ENCODE measurements around the gene WWC1. TPM values are rescaled to one million over a fixed set of nuclear protein-coding genes. Genes with fewer than 3 reads are reported as not detected.
"Not testable (repeated sequence)": the region's sequence is repeated elsewhere in the genome, so short reads cannot be mapped to it uniquely, and the experiment has no call there.

The WWC1 gene
- polyA plus RNA-seq, 6 donors from 2014 or later: 0.45 TPM; not detected in 5

GRCh38 chr5:168304349-168304748 is 12.9 kb downstream of the WWC1 start:
- no peak for DNase-seq
- Mint-ChIP-seq H3K27me3 (peaks cover 5 to 7% (median 5%) of the 10 kb centered on the region in 3 donors), H3K4me3 (no peak overlapping the region), H3K9me3 (peaks cover 0 to 8% (median 0%) of the 10 kb centered on the region in 7 donors), H3K36me3 (no peaks in the 10 kb centered on the region), H3K27ac (no peak overlapping the region), H3K4me1 (no peaks in the 10 kb centered on the region)
- no peak for ATAC-seq (ENCODE audit: low read depth in 2 of 2)

DNA sequence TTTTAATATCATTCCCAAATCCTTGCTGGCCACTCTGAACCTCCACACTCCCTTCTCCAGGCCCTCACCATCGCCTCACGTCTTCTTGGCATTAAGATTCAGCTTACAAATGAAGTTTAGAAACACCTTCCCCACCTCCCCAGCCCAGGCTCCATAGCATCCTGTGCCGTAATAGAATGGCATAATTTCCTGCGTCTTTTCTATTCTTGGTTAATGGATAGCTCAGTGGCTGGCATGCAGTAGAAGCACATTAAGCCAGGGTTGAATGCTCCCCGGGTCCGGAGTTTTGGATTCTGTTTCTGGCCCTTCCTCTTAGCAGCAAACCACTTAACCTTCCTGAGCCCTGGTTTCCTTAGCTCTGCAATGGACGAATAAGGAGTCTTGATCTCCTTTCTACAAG is 13.8 kb downstream of the WWC1 start:
- ATAC-seq (ENCODE audit: low read depth in 2 of 2) (no peak), DNase-seq (no peak)
- H3K36me3 Mint-ChIP-seq: no peaks in the 10 kb centered on the region
- H3K4me1 Mint-ChIP-seq: no peaks in the 10 kb centered on the region
- H3K27ac Mint-ChIP-seq: no peak overlapping the region
- H3K9me3 Mint-ChIP-seq: peaks cover 0 to 8% (median 0%) of the 10 kb centered on the region in 7 donors
- no peak overlapping the region for H3K4me3 Mint-ChIP-seq
- peaks cover 5 to 6% (median 5%) of the 10 kb centered on the region in 3 donors for H3K27me3 Mint-ChIP-seq

- Mint-ChIP-seq H3K27ac (peak overlapping the region in 1 of 6 donors; percentile 23), H3K4me1 (no peaks in the 10 kb centered on the region)
- no peak for DNase-seq
Observed at GRCh38 chr5:168307022-168307421, 15.6 kb downstream of the WWC1 start.

DNA sequence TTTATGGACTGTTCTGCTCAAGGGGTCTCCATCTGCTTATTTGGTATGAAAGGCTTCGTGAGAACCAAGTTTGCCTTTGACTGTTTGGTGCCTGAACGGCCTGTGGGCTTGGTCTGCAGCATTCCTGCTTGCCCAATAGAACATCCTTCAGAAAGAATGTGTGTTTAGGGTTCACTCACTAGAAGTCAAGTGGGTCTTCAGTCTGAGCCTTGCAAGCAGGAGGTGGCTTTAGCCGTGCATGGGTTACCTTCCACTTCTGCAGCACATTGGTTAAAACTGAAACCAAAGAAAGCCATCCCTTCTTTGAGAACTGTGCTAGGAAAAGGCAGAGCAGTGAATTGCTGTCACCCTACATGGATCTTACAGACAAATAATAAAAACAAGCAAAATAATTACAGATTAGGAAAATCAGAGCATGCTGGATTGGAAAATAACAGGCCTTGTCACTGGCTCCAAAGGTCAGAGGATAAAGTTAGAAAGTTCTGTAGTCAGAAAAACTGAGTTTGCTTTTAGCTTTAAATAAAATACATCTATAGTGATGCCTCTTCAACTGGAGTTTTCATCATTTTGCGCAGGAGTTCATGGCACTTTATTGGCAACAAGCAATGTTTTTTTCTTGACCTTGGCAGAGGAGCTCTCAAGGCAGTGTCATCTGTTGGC is 16.6 kb downstream of the WWC1 start:
- Mint-ChIP-seq H3K27ac (no peak overlapping the region), H3K4me1 (no peaks in the 10 kb centered on the region), H3K36me3 (no peaks in the 10 kb centered on the region), H3K4me3 (no peak overlapping the region), H3K27me3 (peaks cover 5 to 6% (median 5%) of the 10 kb centered on the region in 3 donors), H3K9me3 (peaks cover 0 to 3% (median 0%) of the 10 kb centered on the region in 7 donors)
- ATAC-seq (ENCODE audit: low read depth in 2 of 2) (no peak), DNase-seq (no peak)

More at GRCh38 chr5:168307022-168307421, 15.6 kb downstream of the WWC1 start:
- ATAC-seq (ENCODE audit: low read depth in 2 of 2): no peak
- Mint-ChIP-seq H3K4me3 (no peak overlapping the region), H3K36me3 (no peaks in the 10 kb centered on the region), H3K9me3 (peaks cover 0 to 6% (median 0%) of the 10 kb centered on the region in 7 donors), H3K27me3 (peaks cover 5 to 6% (median 5%) of the 10 kb centered on the region in 3 donors)

- Mint-ChIP-seq H3K4me1 (no peaks in the 10 kb centered on the region), H3K9me3 (peaks cover 0 to 5% (median 0%) of the 10 kb centered on the region in 7 donors), H3K27ac (no peak overlapping the region), H3K27me3 (peaks cover 5 to 11% (median 5%) of the 10 kb centered on the region in 3 donors), H3K4me3 (no peak overlapping the region), H3K36me3 (no peaks in the 10 kb centered on the region)
- DNase-seq (no peak), ATAC-seq (ENCODE audit: low read depth in 2 of 2) (no peak)
Observed at GRCh38 chr5:168308976-168309598, 17.6 kb downstream of the WWC1 start.

DNA sequence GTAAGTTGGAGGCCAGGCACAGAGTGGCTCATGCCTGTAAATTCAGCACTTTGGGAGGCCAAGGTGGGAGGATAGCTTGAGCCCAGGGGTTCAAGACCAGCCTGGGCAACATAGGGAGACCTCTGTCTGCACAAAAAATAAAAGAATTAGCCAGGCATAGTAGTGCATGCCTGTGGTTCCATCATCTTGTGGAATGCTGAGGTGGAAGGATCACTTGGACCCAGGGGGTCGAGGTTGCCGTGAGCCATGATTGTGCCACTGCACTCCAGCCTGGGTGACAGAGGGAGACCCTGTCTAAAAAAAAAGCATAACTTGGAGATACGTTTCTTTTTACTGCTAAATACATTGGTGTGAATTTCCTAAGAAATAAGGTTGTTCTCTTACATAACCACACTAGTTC is 19.1 kb downstream of the WWC1 start:
- not testable (repeated sequence) for H3K36me3 Mint-ChIP-seq; DNase-seq; H3K4me3 Mint-ChIP-seq; H3K4me1 Mint-ChIP-seq; H3K9me3 Mint-ChIP-seq; H3K27ac Mint-ChIP-seq; ATAC-seq (ENCODE audit: low read depth in 2 of 2)
- H3K27me3 Mint-ChIP-seq: peaks cover 5 to 12% (median 5%) of the 10 kb centered on the region in 3 donors

DNA sequence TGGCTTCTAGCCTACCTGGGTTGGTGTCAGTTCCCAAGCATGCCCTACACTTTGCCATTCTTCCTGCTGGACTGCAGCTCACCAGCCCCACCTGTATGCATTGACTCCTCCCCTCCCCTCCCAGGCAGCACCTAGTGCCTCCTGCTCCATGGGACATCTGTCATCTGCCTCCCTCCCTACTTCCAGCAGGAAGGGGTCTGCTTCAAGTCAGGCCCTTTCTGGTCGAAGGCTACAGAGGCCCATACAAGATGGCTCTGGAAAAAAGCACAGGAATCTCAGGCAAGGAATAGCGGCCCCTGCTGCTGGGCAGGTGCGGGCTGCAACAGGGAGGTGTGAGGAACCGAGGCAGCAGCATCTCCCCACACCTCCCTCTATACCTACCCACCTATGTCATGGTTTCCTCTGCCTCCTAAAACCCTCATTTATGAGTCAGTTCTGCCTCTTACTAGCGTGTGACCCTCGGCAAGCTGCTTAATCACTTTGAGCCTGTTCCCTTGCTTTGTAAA is 19.7 kb downstream of the WWC1 start:
- Mint-ChIP-seq H3K27ac (no peak overlapping the region), H3K36me3 (no peaks in the 10 kb centered on the region), H3K4me3 (no peak overlapping the region), H3K4me1 (no peaks in the 10 kb centered on the region), H3K27me3 (peaks cover 5 to 12% (median 5%) of the 10 kb centered on the region in 3 donors), H3K9me3 (peaks cover 0 to 4% (median 0%) of the 10 kb centered on the region in 7 donors)
- no peak for ATAC-seq (ENCODE audit: low read depth in 2 of 2)
- DNase-seq: no peak

DNA sequence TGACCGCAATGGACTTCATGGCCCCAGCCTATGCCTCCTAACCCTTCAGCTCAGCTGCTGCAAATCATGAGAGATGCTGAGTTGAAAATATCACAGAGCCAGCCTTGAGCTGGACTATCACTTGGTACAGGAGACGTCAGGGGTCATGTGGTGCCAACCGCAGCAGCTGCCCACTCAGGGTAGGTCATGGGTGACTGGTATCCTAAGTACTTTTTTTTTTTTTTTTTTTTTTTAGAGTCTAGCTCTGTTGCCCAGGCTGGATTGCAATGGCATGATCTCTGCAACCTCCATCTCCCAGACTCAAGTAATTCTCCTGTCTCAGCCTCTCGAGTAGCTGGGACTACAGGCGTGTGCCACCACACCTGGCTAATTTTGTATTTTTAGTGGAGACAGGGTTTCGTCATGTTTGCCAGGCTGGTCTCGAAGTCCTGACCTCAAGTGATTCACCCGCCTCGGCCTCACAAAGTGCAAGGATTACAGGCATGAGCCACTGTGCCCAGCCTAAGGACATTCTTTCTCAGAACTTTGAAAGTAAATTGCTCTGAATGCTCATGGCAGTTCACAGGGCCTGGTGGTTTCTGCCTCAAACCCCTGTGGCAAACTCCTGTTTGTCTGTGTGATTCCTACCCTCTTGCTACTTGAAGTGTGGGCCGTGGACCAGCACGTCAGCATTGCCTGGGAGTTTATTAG is 21.3 kb downstream of the WWC1 start:
- Mint-ChIP-seq H3K4me3 (no peak overlapping the region), H3K27ac (peak overlapping the region in 1 of 6 donors; percentile 24), H3K27me3 (peaks cover 5 to 12% (median 5%) of the 10 kb centered on the region in 3 donors), H3K36me3 (no peaks in the 10 kb centered on the region), H3K9me3 (peaks cover 0 to 4% (median 0%) of the 10 kb centered on the region in 7 donors), H3K4me1 (no peaks in the 10 kb centered on the region)
- DNase-seq (no peak), ATAC-seq (ENCODE audit: low read depth in 2 of 2) (no peak)

GRCh38 chr5:168313596-168314204 is 22.3 kb downstream of the WWC1 start:
- Mint-ChIP-seq H3K4me1 (no peaks in the 10 kb centered on the region), H3K36me3 (no peaks in the 10 kb centered on the region), H3K27me3 (peaks cover 2 to 12% (median 5%) of the 10 kb centered on the region in 3 donors), H3K4me3 (no peak overlapping the region), H3K27ac (peak overlapping the region in 2 of 6 donors; percentile 1 to 56), H3K9me3 (peaks cover 0 to 4% (median 0%) of the 10 kb centered on the region in 7 donors)
- DNase-seq: no peak
- no peak for ATAC-seq (ENCODE audit: low read depth in 2 of 2)

- H3K9me3 Mint-ChIP-seq: peaks cover 0 to 4% (median 0%) of the 10 kb centered on the region in 7 donors
- no peak overlapping the region for H3K4me3 Mint-ChIP-seq
- no peak overlapping the region for H3K27ac Mint-ChIP-seq
- DNase-seq (no peak), ATAC-seq (ENCODE audit: low read depth in 2 of 2) (no peak)
- H3K4me1 Mint-ChIP-seq: no peaks in the 10 kb centered on the region
- H3K27me3 Mint-ChIP-seq: peaks cover 0 to 7% (median 0%) of the 10 kb centered on the region in 3 donors
- no peaks in the 10 kb centered on the region for H3K36me3 Mint-ChIP-seq
Observed at GRCh38 chr5:168314735-168315411, 23.4 kb downstream of the WWC1 start.

GRCh38 chr5:168315416-168316138 is 24.1 kb downstream of the WWC1 start:
- DNase-seq: no peak
- H3K27me3 Mint-ChIP-seq: peaks cover 0 to 7% (median 0%) of the 10 kb centered on the region in 3 donors

DNA sequence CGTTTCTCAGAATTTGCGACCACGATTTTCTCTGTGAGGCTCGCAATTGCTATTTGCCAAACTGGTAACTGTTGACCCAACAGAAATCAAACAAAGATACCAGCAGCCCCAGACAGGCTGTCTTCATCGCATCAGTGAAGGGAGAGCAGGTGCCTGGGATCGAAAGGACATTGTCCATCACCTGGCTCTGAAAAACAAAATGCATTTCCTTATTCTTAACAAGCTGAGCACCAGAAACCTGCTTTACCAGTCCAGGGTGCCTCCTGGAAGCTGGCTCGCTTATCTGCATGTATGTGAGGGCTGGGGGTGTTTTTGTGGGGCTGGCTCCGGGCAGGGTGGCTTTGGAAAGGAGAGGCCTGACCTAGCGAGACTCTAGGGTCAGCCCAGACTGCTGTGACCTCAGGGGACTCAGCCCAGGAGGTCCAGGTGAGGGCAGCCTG is 24.7 kb downstream of the WWC1 start:
- Mint-ChIP-seq H3K27ac (no peak overlapping the region), H3K4me1 (no peaks in the 10 kb centered on the region), H3K4me3 (no peak overlapping the region), H3K27me3 (peaks cover 0 to 7% (median 0%) of the 10 kb centered on the region in 3 donors), H3K9me3 (peaks cover 0 to 4% (median 0%) of the 10 kb centered on the region in 7 donors), H3K36me3 (no peaks in the 10 kb centered on the region)
- DNase-seq (no peak), ATAC-seq (ENCODE audit: low read depth in 2 of 2) (no peak)

More at GRCh38 chr5:168315416-168316138, 24.1 kb downstream of the WWC1 start:
- Mint-ChIP-seq H3K4me3 (no peak overlapping the region), H3K36me3 (no peaks in the 10 kb centered on the region), H3K9me3 (peaks cover 0 to 4% (median 0%) of the 10 kb centered on the region in 7 donors), H3K4me1 (no peaks in the 10 kb centered on the region), H3K27ac (no peak overlapping the region)
- ATAC-seq (ENCODE audit: low read depth in 2 of 2): no peak
